ENCODE data around the gene TBX4. TPM values are rescaled to one million over a fixed set of nuclear protein-coding genes. Genes with fewer than 3 reads are reported as not detected.

TBX4 gene
- total RNA-seq, 2 experiments from 2014 or later: not detected

DNA sequence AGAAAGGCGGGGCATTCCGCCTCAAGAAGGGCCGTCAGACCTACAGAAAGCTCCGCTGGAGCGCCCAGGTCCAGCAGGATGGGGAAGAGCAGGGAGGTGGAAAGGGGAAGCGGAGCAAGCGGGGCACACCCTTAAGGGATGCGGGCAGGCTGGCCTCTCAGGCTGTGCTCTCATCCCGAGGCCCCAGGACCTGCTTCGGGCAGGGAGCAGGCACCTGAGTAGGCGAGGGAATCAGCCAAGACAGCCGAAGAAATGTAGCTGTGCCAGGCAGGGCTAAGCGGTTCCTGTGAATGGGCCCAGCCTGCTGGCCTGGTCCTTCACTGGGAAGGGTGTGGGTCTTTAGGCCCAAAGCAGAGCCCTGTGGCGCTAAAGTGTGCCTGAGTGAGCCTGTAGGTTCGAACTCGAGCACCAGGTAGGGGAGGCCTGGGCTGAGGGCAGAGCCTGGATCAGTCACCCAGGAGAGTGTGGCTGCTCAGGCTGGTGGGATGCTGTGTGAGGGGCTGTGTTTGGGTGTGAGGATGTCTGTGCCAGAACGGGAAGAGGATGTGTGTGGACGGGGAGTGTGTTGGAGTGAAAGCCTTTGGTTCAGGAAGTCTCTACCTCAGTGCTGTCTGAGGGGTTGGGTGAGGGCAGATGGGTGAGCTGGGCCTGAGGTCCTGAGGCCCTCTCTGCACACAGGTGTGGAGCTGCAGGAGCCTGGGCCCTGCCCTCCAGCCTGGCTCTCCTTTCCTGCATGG lies 3.3 kb downstream of the TBX4 start:
- CTCF ChIA-PET: no interaction called here
- no peak overlapping the region for H3K4me3 Mint-ChIP-seq

DNA sequence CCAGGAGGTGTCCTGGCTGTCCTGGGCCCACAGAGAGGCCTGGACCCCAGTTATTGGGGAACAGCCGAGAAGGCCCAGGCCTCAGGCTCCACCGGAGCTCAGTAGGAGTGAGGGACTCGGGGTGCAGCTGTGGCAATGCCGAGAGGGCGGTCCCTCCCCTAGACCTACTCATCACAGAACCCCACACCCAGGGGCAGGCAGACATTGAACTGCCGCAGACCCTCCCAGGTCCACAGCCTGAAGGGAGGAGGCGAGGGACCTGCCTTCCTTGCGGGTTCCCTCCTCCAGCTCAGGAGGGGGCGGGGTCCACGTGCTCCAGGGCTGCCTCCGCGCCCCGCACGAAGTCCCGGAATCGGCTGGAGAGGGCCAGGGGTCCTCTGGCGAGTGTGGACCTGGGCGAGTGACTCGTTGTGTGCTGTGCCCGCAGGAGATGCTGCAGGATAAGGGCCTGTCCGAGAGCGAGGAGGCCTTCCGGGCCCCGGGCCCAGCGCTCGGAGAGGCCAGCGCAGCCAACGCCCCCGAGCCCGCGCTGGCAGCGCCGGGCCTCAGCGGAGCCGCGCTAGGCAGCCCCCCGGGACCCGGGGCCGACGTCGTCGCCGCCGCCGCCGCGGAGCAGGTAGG lies 3.9 kb downstream of the TBX4 start:
- DNase-seq: no peak
- POLR2A ChIA-PET: no interaction called here
- Mint-ChIP-seq H3K27me3 (peaks cover 77% of the 10 kb centered on the region), H3K4me3 (no peak overlapping the region), H3K27ac (no peak overlapping the region), H3K4me1 (peaks cover 13% of the 10 kb centered on the region), H3K36me3 (ENCODE audit: low read depth) (no peaks in the 10 kb centered on the region), H3K9me3 (no peaks in the 10 kb centered on the region)
- CTCF ChIA-PET: no interaction called here

More for the DNA sequence above, 3.3 kb downstream of the TBX4 start:
- no peak for DNase-seq
- Mint-ChIP-seq H3K27me3 (peaks cover 77% of the 10 kb centered on the region), H3K4me1 (peaks cover 8% of the 10 kb centered on the region), H3K9me3 (no peaks in the 10 kb centered on the region), H3K27ac (no peak overlapping the region), H3K36me3 (ENCODE audit: low read depth) (no peaks in the 10 kb centered on the region)
- POLR2A ChIA-PET: no interaction called here

DNA sequence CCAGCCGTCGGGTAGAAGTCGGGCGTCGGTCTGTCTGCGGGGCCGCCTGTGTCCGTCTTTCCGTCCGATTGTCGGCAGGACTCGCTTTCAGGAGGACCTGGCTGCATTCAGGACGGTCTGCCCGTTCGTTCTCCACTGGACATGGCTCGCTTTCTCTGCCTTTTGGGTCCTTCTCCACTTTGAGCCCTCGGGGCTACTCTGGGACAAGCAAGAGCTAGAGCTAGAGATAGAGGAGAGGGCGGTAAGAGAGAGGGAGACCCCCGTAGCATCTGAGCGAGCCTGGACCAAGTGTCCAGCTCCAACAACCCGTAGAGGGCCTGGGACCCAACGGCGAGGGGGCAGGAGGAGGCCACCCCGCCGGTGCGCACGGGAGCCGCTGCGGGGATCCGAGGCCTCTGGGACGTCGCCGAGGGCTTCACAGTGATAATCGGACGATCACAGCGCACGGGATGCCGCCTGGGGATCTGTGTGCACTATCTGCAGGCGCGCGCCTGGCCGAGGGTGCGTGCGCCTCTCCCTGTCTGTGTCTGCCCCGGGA lies 4.5 kb downstream of the TBX4 start:
- Mint-ChIP-seq H3K9me3 (no peaks in the 10 kb centered on the region), H3K27me3 (peaks cover 81% of the 10 kb centered on the region), H3K4me3 (no peak overlapping the region), H3K36me3 (ENCODE audit: low read depth) (no peaks in the 10 kb centered on the region), H3K27ac (no peak overlapping the region), H3K4me1 (peaks cover 17% of the 10 kb centered on the region)
- ChIA-PET POLR2A (no interaction called here), CTCF (interaction anchor here (1.4 kb wide), 1 partner anchor 14 kb away, joined by 3 read pairs; no protein-coding TSS in a partner anchor)
- no peak for DNase-seq

DNA sequence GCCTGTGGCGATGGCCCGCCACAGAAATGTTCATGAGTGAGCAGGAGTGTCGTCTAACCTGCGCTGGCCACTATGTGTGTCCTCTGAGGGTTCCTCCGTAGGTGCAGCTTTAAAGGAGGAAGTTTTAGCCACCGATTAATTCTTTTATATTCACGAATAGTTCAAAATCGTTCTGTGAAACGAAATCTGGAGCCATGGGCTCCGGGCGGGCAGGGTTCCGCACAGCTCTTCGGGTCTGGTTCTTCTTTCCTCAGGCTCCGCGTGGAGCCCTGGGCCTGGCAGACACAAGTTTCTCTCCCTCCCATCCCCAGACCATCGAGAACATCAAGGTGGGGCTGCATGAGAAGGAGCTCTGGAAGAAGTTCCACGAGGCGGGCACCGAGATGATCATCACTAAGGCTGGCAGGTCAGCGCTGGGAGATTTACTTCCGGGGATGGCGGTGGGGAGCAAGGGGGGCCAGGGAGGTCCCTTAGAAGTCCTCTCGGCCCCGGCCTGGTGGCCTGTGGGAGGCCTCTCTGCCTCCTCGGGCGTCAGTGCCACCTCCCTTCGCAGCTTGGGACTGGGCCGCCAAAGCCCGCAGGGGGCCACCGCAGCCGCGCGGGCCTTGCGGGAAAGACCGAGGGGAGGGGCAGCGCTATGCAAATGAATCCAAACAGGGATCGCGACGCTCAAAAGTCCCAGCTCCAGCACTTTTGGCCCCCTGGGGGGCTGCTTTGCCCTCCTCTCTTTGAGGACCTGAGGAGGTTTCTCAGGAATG lies 5.2 kb downstream of the TBX4 start:
- ChIA-PET CTCF (interaction anchor here (1.4 kb wide), 1 partner anchor 13 kb away, joined by 3 read pairs; no protein-coding TSS in a partner anchor), POLR2A (no interaction called here)
- H3K27me3 Mint-ChIP-seq: peaks cover 84% of the 10 kb centered on the region
- no peaks in the 10 kb centered on the region for H3K36me3 Mint-ChIP-seq (ENCODE audit: low read depth)
- no peaks in the 10 kb centered on the region for H3K9me3 Mint-ChIP-seq
- no peak for DNase-seq
- no peak overlapping the region for H3K27ac Mint-ChIP-seq
- no peak overlapping the region for H3K4me3 Mint-ChIP-seq
- H3K4me1 Mint-ChIP-seq: peaks cover 21% of the 10 kb centered on the region

DNA sequence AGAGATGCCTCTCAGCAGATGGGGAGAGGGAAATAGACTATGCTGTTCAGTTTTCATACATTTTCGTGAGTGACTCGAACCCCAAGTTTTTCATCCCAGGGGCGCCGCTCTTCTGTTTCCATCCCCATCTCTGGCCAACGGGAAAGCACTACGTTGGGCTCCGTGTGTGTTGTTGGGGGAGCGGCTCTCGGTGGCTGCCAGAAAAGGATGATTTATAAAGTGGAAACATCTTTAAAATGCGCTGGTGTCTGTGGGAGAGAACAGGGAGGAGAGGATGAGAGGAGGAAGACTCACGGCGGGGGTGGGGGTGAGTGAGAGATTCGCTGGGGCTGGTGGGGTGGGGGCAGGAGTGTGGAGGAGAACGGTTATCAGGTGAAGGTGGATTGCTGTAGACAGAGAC lies 5.8 kb downstream of the TBX4 start:
- peaks cover 84% of the 10 kb centered on the region for H3K27me3 Mint-ChIP-seq
- H3K36me3 Mint-ChIP-seq (ENCODE audit: low read depth): no peaks in the 10 kb centered on the region
- peaks cover 22% of the 10 kb centered on the region for H3K4me1 Mint-ChIP-seq
- H3K4me3 Mint-ChIP-seq: no peak overlapping the region
- H3K27ac Mint-ChIP-seq: no peak overlapping the region
- ChIA-PET POLR2A (no interaction called here), CTCF (interaction anchor here (1.4 kb wide), 1 partner anchor 13 kb away, joined by 3 read pairs; no protein-coding TSS in a partner anchor)
- no peak for DNase-seq
- no peaks in the 10 kb centered on the region for H3K9me3 Mint-ChIP-seq

DNA sequence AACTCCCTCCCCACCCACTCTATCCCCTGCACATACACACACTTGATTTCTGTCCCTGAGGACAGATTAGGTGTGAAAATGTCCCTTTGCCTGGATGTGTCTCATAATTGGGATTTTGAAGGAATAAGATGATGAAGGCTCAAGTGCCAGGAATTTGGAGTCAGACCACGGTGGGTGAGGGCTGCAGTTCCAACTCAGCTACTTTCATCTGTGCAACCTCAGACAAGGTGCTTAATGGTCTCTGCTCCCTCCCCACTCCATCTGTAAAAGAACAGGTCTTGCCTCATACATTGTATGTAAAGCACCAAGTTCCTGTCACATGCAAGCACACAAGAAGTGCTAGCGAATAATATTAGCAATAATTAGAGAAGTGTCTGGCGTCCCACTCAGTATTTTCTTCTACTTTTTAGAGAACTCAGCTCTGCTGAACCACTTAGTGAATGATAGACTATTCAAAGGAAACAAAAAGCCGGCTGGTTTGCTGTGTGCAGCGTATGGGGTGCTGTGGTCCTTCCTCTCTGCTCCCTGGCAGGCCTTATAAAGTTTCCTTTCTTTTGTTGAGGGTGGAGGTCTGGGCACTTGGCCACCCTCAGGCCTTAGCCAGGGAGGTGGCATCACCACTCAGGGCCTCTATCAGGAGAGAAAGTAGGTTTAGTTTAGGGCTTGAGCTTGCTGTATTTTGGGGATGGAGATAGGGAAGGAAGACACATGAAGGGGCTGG lies 6.4 kb downstream of the TBX4 start:
- ChIA-PET CTCF (interaction anchor here (1.3 kb wide), 1 partner anchor 46 kb away, joined by 3 read pairs; no protein-coding TSS in a partner anchor), POLR2A (no interaction called here)
- Mint-ChIP-seq H3K4me3 (no peak overlapping the region), H3K27me3 (peaks cover 83% of the 10 kb centered on the region), H3K4me1 (peaks cover 22% of the 10 kb centered on the region), H3K27ac (no peak overlapping the region), H3K9me3 (no peaks in the 10 kb centered on the region), H3K36me3 (ENCODE audit: low read depth) (no peaks in the 10 kb centered on the region)
- no peak for DNase-seq

DNA sequence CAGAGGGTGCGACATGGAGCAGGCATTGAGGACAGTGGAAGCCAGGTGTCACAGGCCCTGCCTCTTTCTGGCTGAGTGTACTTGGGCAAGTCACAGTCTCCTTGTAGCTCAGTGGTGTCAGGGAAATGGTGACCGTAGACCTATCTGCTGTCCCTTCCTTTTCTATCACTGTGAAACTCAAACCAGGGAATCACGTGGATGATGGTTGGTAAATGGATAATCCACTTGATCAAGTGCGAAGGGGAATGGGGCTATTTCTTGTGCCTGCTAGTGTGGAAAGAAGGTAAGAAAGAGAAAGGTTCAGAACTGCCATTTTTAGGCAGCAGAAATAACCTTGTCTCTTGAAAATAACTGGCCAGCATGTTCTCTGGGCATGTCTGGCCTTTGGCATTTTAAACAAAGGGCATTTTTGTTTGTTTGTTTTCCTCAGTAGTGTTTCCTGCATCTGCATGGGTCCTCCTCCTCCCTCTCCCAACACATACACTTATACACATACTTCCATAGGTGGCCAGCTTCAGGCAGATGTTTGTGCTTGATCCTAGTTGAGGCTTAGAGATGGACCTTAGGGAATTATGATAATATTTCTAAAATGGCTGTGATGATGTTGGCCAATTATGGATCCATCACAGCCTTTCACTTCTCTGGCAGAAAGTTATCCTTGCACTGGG lies 7.1 kb downstream of the TBX4 start:
- H3K36me3 Mint-ChIP-seq (ENCODE audit: low read depth): no peaks in the 10 kb centered on the region
- H3K27ac Mint-ChIP-seq: no peak overlapping the region
- no peak overlapping the region for H3K4me3 Mint-ChIP-seq
- H3K27me3 Mint-ChIP-seq: peaks cover 76% of the 10 kb centered on the region
- H3K9me3 Mint-ChIP-seq: no peaks in the 10 kb centered on the region
- H3K4me1 Mint-ChIP-seq: peaks cover 20% of the 10 kb centered on the region
- CTCF ChIA-PET: interaction anchor here (1.3 kb wide), 1 partner anchor 47 kb away, joined by 3 read pairs; no protein-coding TSS in a partner anchor
- DNase-seq: no peak
- POLR2A ChIA-PET: no interaction called here

DNA sequence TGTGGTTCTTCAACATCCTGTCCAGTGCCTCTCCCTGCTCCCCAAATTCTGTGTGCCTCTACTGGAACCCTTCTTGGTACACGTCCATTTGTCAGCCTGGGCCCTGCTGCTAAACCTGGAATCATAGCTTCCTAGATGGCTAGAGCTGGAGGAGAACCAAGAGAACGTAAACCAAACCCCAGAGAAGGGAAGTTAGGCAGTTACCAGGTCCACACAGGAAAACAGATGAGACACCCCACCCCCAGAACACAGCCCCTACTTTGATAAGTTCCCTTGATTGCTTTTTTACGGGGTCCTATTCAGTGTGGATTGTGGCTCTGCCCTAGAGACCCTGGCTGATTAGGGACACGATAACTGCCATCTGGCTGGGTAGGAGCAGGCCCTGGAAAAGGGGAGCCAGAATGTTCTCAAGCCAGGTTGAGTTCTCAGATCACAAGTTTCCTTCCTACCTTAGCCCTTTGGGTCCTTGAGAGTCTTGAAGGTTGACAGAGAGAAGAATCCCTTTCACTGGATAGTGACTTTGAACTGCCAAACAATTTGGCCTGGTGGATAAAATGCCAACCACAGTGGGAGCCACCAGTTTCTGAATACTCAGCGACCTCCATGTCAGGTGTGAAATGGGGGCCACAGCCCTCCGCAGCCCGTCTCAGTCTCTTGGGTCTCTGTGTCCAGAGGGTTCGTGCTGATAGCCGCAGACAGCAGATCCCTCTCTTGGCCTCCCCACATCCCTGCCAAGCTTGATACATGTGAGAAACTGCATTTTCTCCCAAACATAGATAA lies 7.9 kb downstream of the TBX4 start:
- POLR2A ChIA-PET: no interaction called here
- Mint-ChIP-seq H3K27me3 (peaks cover 75% of the 10 kb centered on the region), H3K36me3 (ENCODE audit: low read depth) (no peaks in the 10 kb centered on the region), H3K4me1 (peaks cover 20% of the 10 kb centered on the region), H3K4me3 (no peak overlapping the region), H3K27ac (no peak overlapping the region), H3K9me3 (no peaks in the 10 kb centered on the region)
- no peak for DNase-seq
- CTCF ChIA-PET: interaction anchor here (1.4 kb wide), 1 partner anchor 12 kb away, joined by 6 read pairs; no protein-coding TSS in a partner anchor

DNA sequence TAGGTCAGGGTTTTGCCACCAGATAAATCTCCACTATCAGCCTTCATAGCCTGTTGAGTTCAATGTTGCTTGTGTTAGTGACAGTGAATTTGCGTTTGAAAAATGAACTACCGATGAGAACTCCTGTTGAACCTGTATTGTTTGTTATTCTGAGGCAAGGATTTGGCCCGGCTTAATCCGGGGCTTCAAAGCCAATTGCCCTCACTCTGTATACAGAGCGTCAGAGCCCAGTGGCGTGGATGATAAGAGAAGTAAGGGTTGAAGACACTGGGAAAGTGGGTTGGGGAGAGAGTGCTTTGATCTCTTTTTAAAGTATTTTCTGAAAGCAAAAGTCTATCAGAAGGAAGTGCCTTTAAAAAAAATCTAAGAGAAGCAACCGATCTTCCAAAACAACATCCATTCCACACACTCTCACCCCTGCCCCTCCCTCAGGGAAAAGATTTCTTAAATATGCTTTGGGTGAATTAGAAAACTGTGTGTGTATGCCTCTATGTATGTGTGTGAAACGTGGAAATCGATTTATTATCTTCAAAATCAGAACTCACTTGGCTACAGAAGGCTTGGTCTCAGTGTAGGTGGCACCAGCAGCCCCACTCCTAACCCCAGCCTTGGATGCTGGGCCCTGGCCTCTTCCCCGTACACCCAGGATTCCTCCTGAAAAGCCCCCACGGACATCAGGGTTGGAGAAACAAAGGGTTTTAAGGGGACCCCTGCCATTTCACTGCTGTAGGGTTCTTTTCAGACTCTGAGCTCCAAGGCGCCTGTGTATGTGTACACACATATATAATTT lies 8.8 kb downstream of the TBX4 start:
- H3K4me1 Mint-ChIP-seq: peaks cover 20% of the 10 kb centered on the region
- ChIA-PET POLR2A (no interaction called here), CTCF (interaction anchor here (1.4 kb wide), 1 partner anchor 11 kb away, joined by 6 read pairs; no protein-coding TSS in a partner anchor)
- no peak overlapping the region for H3K4me3 Mint-ChIP-seq
- no peaks in the 10 kb centered on the region for H3K36me3 Mint-ChIP-seq (ENCODE audit: low read depth)
- no peaks in the 10 kb centered on the region for H3K9me3 Mint-ChIP-seq
- DNase-seq: no peak
- no peak overlapping the region for H3K27ac Mint-ChIP-seq
- peaks cover 69% of the 10 kb centered on the region for H3K27me3 Mint-ChIP-seq

DNA sequence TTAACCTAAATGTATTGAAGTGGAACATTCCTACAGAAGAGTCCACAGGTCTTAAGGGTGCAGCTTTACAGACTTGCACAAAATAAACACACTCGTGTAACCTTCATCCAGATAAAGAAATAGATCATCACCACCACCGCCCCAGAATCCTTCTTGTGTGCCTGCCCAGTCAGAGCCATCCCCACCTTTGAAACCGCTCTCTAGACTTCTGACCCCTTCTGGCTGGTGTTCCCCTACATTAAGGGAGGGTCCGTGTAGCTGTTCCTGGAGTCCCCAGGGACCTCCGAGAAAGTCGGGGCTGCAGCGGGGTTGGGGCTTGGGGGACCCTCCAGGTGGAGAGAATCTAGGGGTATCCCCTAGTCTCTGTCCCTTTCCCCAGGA lies 9.4 kb downstream of the TBX4 start:
- ChIA-PET CTCF (interaction anchor here (1.4 kb wide), 1 partner anchor 10 kb away, joined by 6 read pairs; no protein-coding TSS in a partner anchor), POLR2A (no interaction called here)
- no peak for DNase-seq
- H3K36me3 Mint-ChIP-seq (ENCODE audit: low read depth): no peaks in the 10 kb centered on the region
- H3K9me3 Mint-ChIP-seq: no peaks in the 10 kb centered on the region
- H3K27me3 Mint-ChIP-seq: peaks cover 68% of the 10 kb centered on the region
- no peak overlapping the region for H3K4me3 Mint-ChIP-seq
- H3K27ac Mint-ChIP-seq: no peak overlapping the region
- H3K4me1 Mint-ChIP-seq: peaks cover 20% of the 10 kb centered on the region
